HG03060 (cell line): Measurements from ENCODE around the gene MAGEA9B.
A peak's percentile ranks its signal among the peaks of the same experiment; 100 is the strongest.
"Not testable (repeated sequence)": the region's sequence is repeated elsewhere in the genome, so short reads cannot be mapped to it uniquely, and the experiment has no call there.

Source experiments
- ATAC-seq: cut with Tn5 transposase; IDR thresholded peaks from one replicate; pipeline ENCODE4 v1.9.1; 2021; ENCODE audit warnings: low read depth, moderate number of reproducible peaks; ENCODE audit not compliant: unreplicated experiment

The MAGEA9B gene, protein sequence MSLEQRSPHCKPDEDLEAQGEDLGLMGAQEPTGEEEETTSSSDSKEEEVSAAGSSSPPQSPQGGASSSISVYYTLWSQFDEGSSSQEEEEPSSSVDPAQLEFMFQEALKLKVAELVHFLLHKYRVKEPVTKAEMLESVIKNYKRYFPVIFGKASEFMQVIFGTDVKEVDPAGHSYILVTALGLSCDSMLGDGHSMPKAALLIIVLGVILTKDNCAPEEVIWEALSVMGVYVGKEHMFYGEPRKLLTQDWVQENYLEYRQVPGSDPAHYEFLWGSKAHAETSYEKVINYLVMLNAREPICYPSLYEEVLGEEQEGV

DNA sequence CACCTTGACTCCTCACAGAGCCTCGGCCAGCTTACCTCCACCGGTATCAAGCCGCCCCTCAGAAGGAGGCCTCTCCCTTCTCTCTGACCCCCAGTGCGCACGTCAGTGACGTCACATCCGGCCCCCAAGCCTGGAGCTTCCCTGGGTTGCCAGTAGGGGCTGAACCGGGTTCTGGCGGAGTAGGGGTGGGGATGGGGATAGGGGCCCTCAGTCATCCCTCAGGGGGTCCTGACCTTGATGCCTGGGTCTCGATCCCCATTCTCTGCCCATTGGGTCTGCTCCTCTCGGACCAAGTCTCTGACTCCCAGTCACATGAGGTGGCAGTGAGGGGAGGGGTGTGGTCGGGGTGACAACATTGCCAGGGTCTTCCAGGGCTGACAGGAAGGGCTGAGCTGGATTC is at the start of gene MAGEA9B:
Gene MAGEA9B (minus strand): TSS at position 101 of the 400 bp plus-strand sequence. CDS start 4,280 bp downstream, outside the sequence.
- ATAC-seq = not testable (repeated sequence)

DNA sequence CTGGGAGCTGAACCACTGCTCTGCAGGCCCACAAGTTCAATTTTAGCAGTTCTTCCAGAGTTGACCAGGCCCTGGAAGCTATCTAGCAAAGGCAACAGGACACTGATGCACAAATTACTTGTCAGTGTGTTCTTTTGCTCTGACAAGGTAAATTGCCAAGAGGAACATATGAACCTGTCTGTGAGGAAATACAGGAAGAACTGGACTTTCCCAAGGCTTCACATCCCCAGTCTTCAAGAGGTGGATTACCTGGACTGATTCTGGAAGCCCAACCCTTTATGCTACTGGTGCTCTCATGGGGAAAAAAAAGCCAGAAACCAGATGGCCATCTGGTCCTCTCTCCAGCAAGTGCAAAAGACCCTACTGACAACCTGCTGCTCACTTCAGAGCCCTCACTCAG is 46.3 kb upstream of the MAGEA9B start:
- no peak for ATAC-seq

DNA sequence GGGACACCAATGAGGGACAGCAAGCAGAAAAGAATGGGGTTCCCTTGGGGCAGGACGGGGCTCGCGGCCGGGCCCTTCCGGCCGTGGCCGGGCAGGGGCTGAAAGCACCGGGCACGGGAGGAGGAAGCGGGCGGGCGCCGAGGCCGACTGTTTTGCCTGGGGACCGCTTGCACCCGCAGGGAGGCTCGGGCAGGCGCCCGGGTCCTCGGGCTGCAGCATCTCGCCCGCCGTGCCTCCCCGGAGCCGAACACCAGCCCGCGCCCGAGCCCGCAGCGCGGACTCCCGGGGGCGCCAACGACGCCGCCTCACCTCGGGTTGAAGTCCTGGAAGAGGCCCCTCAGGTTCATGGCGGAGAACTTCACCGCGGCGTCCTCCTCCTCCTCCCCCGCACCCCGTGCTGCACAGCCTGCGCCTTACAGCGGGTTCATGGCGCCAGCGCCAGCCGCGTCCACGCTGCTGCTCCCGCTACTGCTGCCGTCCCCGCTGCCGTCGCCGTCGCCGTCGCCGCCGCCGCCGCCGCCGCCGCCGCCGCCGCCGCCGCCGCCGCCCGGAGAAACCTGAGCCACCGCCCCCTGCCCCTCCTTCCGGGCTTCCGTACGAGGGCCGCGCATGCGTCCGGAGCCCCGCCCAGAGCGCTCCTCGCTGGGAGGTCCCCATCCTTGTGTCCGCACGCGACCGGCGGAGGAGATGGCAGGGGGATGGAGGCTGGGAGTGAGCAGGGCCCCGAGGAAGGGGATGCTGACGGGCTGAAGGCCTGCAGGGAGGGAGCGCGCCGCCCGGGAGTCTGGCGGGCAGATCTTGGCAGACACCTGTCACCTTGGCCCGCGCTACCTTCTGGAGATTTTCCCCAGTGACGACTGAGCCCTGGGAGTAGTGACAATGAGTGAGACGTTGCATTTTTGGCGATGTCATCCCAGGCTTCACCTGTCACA is 44.2 kb upstream of the MAGEA9B start, which contains the start of gene TMEM185A:
Gene TMEM185A (minus strand): TSS at position 559 of the 932 bp plus-strand sequence. CDS start 212 bp downstream, at position 347.
- no peak for ATAC-seq

DNA sequence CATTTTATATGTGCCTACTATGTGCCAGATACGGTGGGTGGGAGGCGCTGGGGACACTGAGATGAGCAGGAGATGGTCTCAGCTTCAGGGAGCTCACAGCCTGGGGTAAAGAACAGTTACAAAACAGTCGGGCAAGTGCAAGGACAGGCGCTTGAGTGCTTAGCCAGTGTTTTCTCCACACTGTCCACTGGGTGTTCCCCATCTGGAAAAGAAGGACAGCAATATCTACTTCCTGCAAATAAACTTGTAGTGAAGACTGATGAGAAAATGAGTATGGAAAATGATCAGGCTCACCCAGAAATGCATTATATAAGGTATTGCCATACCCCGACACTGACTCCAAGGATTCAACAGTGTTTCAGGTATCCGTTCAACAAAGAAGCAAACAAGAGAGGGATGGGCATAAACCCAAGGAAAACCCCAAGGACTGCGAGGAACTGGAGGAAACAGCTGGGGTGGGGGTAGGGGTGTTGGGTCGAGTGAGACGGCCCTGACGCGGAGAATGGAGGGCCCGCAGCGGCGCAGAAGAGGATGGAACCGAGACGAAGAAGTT is 43.5 kb upstream of the MAGEA9B start:
- ATAC-seq = no peak

DNA sequence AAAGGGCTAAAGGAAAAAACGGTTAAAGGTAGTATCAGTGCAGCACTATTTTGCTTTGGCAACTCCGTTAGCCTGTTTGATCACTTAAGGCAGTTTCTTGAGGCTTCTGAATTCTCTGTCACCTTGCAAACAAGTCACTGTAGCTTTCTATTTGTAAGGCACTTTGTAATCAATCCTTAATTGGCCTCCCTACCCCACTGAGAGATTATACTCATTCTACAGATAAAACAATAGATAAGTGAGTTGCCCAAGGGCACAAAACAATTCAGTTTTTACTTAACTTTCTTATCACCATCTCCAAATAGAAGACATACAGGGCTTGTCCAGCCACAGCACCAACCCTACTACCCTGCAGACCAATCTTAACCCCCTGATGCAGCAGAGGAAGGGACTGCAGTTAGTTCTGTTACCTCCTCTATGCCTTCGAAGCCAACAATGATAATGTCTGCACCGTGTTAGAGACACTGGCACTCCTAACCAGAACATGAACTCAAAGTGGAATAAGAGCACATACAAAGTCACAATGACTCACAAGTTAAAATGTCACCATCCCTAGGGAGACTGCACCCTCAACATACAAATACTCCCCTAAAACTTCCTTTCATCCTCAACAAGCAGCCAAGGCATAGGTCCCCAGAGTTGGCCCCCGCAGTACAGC is 42.6 kb upstream of the MAGEA9B start:
- ATAC-seq = no peak

DNA sequence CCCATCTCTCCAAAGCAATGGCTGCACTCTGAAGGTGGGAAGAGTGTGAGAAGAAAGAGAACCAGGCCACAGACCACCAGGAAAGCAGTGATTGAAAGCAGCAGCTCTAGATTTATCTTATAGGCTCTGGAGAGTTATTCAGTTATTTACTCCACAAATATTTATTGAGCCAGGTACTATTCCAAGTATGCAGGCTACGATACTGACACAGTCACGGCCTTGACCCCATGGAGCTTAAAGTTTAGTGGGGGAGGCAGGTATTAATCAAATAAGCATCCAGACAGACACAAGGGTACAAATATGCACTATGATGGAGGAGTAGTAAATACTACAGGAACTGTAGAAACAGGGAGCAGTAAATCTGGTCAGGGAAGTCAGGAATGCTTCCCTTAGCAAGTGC is 41.5 kb upstream of the MAGEA9B start:
- no peak for ATAC-seq

DNA sequence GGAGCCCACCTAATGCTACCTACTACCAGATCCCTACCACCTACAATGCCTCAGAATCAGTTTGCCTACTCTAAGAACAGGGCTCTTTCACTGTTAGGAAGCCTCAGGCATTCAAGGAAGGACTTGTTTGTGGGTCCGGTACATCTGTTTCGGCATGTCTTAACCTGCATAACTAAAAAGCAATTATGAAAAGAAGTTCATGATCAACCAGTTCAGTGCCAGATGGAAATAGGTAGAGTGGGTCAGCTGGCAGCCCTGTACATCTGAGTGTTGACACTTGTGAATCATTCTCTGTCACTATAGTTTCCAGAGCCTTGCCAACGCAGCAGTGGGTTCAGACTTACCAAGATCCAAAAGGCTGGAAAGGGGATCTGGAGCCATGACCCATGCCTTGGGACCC is 41.0 kb upstream of the MAGEA9B start:
- no peak for ATAC-seq

DNA sequence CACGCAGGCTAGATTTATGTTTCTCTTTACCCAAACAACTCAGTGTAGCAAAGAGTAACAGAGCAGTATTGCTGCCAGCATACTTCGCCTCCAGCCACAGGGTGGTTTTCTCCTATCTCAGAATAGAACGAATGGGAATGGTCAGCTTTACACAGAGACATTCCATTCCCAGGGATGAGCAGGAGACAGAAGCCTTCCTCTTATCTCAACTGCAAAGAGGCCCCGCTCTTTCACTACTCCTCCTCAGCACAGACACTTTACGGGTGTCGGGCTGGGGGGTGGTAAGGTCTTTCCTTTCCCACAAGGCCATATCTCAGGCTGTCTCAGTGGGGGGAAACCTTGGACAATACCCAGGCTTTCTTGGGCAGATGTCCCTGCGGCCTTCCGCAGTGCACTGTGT is 39.6 kb upstream of the MAGEA9B start:
- ATAC-seq = not testable (repeated sequence)

DNA sequence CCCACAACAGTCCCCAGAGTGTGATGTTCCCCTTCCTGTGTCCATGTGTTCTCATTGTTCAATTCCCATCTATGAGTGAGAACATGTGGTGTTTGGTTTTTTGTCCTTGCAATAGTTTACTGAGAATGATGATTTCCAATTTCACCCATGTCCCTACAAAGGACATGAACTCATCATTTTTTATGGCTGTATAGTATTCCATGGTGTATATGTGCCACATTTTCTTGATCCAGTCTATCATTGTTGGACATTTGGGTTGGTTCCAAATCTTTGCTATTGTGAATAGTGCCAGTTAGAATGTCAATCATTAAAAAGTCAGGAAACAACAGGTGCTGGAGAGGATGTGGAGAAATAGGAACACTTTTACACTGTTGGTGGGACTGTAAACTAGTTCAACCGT is 32.4 kb upstream of the MAGEA9B start:
- ATAC-seq = not testable (repeated sequence)

DNA sequence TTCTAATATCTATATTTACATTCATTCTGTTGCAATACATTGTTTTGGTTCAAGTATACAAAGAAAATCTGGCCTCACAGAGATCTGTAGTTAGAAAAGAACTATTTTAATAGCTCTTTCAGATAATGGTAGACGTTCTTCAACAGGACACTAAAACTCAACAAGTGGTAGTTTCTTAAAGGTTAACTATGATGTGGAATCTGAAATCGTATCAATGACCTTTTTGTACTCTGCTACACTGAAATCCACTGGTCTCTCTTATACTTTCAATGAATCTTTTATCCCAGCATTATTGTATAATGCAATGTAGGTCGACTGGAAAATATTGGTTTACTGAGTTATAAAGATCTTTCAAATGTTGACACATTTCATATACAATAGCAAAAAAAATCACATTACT is 31.6 kb upstream of the MAGEA9B start:
- ATAC-seq = no peak

DNA sequence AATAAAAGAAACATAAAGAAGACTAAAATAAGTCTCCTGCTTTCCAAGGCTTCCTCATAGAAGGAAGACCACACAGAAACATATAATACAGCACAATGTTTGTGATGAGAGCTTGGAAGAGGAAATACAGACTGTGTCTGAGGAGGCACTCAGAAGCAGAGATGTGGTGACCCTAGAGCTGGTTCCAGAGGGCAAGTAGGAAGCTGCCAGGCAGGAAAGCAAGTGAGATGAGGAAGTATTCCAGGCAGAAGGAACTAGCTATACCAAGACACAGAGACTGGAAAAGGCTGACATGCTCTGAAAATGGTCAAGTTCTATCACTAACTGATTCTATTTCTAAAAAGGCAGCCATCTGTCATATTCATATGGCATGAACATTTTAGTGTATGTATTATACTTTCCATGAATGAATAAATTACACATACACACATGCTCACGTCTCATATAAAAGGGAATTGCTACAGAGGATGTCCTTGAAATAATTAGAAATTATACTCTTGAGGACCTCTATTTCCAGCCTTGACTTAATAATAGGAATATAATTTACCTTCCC is 24.4 kb upstream of the MAGEA9B start:
- ATAC-seq = no peak

DNA sequence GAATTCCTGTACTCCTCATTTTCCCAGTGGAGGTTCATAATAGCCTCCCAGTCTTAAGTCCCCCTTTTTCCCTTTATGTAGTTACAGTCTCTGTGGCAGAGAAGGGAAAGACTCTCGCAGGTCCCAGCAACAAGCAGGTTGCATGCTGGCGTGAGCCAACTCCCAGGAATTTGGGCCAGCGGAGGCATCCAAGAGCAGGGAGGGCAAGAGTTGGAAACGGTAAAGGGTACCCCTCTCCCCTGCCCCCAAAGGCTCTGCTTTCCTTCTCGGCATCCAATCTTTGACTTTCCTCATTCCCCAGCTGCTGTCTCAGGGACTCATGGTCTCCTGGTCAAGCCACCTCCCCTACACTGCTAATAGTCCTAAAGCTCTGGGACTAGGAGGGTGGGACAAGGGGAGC is 23.3 kb upstream of the MAGEA9B start:
- ATAC-seq = no peak

DNA sequence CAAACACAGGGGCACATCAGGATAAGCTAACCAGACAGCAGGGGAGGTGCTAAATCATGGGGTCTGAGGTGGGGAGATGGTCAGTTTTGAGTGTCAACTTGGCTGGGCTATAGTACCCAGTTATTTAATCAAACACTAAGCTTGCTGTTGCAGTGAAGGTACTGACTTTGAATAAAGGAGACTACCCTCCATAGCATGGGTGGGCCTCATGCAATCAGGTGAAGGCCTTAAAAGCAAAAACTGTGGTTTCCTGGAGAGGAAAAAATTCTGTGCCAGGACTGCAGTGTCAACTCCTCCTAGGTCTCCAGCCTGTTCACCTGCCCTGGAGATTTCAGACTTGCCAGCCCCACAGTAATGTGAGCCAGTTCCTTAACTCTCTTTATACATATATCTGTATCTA is 20.4 kb upstream of the MAGEA9B start:
- no peak for ATAC-seq

DNA sequence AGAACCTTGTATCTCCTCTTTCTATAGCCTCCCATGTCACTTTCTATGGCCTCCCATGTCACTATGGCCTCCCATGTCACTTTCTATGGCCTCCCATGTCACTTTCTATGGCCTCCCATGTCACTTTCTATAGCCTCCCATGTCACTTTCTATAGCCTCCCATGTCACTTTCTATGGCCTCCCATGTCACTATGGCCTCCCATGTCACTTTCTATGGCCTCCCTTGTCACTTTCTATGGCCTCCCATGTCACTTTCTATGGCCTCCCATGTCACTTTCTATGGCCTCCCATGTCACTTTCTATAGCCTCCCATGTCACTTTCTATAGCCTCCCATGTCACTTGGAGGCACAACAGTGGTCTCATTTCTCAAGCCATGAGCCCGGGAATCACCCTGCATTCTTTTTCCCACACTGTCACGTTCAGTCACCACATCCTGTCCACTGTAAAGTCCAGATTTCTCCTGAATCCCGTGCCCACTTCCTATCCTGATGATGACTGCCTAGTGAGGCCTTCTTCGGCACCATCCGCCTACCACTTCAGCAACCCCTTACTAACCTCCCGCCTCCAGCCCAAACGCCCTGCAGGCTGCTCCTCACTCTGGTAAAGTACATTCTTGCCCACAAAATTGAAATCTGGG is 18.1 kb upstream of the MAGEA9B start:
- not testable (repeated sequence) for ATAC-seq

DNA sequence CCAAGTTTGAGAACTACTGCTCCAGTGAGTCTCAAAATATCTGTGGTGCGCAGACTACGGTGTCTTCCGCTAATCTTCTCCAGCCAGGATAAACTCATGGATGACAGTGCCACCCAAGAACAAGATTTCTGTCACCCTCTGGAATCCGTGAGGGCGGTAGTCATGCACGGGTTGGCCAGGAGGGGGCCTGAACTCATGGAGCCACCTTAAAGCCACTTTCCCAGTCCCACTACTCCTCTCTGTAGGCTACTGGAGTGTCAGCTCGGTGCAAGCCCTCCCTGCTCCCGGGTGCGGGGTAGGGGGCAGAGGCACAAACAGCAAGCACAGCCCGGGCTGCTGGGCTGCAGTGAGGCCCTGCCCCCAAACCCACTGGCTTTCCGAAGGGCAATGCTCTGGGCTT is 11.3 kb upstream of the MAGEA9B start:
- ATAC-seq = not testable (repeated sequence)

DNA sequence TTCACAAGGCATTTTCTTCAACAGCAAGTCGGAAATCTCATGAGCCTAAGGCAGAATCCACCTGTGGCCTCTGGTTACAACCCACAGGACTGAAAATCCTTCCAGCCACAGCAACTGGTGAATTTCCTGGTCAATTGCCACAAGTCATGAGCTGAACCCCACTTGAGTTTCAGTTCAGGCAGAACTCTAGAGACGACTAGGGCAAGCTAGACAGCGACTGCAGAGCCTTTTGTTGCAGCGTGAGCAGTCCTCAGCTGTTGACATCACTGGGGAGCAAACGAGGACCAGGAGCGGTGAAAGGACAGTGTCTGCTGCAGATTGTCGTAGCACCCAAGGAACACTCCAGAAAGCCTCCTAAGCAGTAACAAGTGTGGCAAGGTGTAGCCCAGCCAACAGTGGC is 8.7 kb upstream of the MAGEA9B start:
- ATAC-seq = not testable (repeated sequence)

DNA sequence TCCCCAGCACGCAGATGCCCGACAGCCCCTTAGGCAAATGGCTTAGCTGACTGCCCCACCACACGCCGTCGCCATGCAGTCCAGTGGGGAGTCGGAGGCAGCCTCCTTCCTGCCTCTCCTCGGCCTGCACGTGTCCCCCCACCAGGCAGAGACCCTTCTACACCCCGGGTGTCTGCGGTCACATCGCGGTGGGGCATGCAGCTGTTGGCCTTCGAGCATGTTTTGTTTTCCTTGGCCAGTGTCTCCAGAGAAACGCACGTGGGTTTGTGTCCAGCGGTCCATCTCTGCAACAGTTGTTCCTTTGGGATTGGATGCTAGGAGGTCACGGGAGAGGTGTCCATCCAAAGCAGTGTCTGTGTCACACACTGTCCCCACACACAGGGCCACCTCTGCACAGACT is 8.0 kb upstream of the MAGEA9B start, which contains the start of gene HSFX2:
Gene HSFX2 (minus strand): TSS at position 101 of the 400 bp plus-strand sequence. CDS start 614 bp downstream, outside the sequence.
- not testable (repeated sequence) for ATAC-seq

DNA sequence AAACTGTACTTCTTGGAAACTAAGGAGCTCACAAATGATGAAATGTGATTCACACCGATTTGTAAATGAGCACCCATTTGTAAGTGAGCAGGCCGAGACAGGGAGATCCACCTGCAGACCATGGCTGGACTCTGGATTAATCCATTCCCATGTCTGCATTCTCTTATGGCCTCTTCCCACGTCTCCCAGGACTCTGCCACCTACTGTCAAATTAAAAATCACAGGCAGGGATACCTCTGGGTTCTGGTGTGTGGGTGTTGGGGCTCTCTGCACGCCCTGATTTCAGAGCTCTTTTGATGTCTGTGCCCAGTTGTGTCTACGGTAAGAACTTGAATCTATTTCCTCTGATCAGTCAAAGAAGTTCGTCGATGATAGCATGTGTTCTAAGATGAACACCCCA is 3.7 kb upstream of the MAGEA9B start:
- not testable (repeated sequence) for ATAC-seq

DNA sequence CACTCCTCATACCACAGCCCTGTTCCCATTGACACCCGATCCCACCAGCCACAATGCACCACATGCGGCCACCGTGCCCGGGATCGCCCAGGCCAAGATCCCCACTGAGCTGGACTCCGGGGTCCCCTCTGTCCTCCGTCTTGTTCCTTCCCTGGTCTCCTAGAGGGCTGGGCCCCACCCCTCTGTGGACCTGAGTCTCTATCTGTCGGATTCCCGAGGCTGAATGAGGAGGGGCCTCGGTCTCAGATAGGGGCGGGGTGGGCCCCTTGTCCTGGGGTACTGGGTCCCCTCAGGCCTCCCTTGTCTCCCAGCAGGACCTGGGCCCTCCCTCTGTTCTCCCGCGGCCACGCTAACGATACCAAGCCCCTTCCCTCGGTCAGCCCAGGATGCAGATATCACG is 1.6 kb downstream of the MAGEA9B start:
- ATAC-seq = not testable (repeated sequence)

DNA sequence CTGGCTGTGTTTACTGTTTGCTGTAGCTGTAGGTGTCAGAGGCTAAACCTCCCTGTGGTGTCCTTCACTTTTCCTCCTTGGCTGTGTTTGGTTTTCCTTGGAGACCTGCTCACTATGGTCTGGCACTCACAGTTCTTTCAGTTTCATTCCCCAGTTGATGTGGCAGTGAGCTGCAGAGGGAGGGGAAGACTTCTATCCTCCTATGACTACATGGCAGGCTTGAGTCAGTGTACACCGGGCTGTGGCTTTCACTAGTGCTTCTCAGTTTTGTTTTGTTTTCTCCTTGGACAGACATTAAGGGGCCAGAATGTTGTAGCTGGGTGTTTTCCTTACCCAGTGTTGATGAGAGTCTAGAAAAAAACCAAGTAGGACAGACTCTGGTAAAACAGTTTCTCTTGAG is 13.8 kb downstream of the MAGEA9B start:
- ATAC-seq = peak; percentile 99
